Stimulated activated CD4-positive, alpha-beta T cell treated with anti-CD3 and anti-CD28 coated beads, TNF-alpha, amount 100 ng/mL, for 1 hour (primary cell): ENCODE results near the gene QKI.
"Not testable (repeated sequence)": the region's sequence is repeated elsewhere in the genome, so short reads cannot be mapped to it uniquely, and the experiment has no call there.

ENCODE experiments used
- DNase-seq, 3 donors: peaks; one replicate each; pipeline ENCODE4 v3.0.0-alpha.2; 2020; ENCODE audit warnings: low read depth in 3 of 3, low spot score in 1 of 3

Gene QKI

DNA sequence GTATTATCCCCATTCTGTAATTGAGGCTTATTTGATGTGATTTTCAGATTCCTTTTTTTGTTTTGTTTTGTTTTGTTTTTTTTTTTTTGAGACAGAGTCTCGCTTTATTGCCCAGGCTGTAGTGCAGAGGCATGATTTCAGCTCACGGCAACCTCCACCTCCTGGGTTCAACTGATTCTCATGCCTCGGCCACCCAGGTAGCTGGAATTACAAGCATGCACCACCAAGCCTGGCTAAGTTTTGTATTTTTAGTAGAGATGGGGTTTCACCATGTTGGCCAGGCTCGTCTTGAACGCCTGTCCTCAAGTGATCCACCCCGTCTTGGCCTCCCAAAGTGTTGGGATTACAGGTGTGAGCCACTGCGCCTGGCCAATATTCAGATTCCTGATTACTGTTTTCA is 62.4 kb downstream of the QKI start:
- not testable (repeated sequence) for DNase-seq

DNA sequence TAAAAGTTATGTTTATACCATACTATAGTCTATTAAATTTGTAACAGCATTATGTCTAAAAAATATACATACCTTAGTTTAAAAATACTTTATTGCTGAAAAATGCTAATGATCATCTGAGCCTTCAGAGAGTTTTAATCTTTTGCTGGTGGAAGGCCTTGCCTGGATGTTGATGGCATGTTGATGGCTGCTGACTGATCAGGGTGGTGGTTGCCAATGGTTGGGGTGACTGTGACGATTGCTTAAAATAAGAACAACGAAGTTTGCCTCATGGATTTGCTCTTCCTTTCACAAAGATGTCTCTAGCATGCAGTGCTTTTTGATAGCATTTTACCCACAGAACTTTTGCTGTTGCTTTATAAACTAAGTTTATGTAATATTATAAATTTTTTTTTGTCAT is 68.6 kb downstream of the QKI start:
- DNase-seq, result no peak

DNA sequence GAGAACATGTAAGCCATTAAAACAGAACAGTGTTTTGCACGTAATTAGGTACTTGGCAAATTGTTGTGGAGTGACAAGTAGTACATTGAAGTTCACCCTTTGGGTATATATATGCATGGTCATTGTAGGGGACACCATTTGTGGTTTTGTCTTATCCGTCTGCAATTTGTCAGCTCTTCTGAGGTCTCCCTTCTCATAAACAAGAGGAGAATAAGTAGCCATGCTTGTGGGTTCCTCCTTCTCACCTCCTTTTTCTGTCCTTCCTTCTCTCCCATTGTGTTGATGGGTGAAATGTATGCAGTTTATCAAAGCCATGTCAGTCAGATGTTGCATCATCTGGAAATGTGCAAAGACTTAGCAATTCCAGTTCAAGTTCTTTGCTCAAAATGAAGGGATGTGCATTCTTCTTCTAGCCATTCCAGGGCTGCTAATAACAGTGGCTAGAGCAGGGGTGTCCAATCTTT is 70.9 kb downstream of the QKI start:
- no peak for DNase-seq

DNA sequence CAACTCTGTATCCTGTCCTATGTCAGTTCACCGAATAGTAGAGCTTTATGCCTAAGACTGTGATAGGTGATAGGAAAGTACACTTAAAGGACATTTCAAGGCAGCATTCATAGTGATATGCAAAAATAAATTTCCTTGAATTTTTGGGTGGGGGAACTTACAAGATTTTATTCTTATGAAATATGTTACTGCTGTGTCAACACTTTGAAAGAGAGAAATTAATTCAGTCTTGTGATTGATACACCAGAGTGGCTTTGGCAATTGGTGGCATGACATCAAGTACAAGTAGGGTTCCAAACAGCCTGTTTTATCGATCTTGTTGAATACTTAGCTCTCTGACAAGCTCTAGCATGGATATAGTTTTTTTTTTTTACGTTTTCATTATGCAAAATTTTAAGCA is 72.3 kb downstream of the QKI start:
- DNase-seq, result no peak

DNA sequence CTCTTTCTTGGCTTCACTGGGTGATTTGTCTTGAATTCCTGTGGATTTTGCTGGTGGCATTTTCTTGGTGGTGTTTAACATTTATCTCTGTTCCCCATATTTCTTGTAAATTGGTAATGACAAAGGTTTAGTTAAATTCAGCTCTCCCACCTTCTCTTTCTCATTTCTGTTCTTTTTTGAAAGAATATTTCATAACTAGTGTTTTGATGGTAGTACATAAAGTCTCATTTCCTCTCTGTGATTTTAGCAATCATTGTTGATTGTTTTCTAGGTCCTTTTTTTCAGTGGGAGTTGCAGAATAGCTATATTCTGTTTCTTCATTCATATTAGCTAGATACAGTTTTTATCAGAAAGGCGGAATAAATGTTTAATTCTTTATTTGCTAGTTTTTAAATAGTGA is 73.1 kb downstream of the QKI start:
- DNase-seq, result no peak

DNA sequence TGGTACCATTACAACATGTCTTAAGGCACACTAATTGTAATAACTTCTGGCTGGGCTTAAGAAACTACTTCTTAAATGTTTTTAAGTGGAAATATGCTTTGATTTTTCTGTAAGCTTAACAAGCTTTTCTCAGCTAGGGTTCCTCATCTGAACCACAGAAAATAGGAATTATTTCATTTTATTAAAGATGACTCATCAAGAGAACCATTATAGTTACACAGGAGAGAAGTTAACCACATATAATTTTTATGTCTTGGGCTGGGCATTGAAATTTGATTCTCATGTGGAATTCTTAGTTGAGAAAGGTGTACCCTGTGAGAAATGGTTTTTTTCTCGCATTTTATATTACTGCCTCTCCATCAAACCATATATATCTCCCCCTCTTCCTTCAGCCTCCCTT is 75.1 kb downstream of the QKI start:
- DNase-seq, result no peak

DNA sequence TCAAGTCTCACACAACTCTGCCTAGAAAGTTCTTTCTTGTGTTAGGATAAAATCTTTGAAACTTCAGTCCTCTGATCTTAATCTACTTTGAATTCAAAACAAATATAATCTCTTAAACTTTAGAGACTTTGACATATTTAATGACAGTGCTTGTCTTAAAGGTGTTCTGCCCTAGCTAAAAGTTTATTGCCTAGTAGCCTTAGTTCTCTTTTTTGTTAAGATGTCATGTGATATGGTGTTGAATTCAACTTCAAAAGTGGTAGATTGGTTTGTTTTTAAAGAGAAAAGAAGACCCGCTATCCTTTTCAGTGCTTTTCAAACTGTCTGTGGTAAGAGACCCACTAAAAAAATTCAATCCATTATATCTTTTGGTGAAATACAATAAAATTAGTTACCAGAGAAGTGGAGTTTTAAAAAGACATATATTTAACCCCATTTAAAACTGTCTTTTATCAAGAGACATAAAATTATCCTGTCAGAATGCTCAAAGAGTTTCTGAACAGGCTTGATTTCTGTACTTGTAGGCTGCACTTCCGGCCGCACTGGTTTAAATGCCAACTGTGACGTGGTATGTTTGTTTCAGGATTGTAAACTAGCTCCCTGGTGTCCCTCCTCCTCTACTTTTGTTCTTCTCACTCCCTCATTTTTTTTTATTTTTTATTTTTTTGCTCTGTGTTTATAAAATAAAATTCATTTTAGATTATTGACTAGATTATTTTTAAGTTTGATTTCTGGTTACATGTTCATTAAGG is 76.5 kb downstream of the QKI start:
- DNase-seq, result no peak

DNA sequence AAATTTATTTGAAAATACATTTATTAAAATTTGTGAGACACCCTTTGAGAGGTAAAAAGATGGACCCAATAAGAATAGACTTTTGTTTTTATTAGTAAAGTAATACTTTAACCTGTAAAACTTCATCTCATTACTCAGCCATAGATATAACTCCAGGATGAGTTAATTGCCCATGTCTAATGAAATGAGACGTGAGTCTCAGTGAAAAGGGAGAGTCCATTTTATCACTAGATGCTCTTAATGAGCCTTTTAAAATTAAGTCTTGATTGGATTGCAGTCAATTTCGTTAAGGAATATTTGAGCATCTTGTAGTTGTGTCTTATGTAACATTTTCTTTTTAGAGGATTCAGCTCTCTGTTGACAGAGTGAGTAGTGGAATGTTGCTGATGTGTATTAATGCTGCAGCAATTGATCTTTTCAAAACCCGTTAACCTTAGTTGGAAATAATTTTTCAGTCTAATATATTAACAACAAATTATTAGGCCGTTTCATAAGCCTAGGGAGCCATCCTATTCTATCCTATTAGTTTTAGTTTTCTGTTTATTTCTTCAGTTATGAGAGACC is 77.3 kb downstream of the QKI start:
- DNase-seq, result no peak

DNA sequence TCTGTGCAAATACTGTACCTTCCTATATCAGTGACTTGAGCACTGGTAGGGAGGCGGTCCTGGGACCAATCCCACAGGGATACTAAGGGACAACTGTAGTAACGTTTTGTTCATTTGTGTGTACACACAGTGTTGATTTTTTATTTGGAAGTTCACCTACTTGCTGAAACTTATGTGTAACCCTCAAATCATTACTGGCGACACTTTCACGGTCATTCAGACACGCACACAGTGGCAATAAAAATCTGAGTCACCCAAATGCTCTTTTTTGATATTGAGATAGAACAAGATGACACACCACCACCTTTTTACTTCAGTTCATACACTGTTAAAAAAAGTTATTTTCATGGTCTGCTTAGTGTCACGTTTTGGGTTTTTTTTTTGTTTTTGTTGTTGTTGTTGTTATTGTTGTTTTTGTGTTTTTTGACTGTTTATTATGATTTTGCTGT is 79.8 kb downstream of the QKI start:
- DNase-seq, result no peak

DNA sequence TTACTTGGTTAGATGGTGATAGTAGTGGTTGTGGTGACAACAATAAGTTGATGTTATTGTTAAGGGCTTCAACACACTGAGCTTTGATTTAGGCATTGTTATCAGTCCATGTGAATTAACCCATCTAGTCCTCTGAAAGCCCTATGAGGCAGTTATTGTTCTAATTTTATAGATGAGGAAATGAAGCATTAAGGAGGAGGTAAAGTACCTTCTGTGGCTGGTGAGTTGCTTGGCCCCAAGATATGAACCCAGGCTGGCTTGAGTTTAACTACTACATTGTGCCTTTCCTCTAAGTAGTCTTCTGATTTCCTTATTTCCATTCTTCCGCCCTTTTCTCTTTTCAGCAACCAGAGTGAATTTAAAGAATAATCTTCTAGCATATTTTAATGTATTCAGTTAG is 81.7 kb downstream of the QKI start:
- DNase-seq, result no peak

DNA sequence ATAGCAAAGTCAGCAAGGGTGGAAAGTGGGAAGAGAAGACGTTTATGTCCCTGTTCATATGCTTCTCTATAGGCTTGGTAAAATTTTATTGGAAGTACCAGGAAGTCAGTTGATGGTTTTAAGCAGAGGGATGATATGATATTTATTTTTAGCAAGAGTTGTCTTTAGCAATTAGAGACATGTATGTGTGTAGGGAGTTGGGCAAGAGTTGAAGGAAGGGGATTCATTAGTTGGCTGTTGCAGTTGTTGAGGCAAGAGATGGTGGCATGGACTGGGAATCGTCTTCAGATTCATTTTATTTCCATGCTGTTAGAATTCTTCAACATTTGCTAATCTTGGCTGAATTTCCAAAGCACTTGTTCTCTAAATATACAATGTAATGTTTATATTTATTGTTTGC is 85.6 kb downstream of the QKI start:
- DNase-seq, result no peak

DNA sequence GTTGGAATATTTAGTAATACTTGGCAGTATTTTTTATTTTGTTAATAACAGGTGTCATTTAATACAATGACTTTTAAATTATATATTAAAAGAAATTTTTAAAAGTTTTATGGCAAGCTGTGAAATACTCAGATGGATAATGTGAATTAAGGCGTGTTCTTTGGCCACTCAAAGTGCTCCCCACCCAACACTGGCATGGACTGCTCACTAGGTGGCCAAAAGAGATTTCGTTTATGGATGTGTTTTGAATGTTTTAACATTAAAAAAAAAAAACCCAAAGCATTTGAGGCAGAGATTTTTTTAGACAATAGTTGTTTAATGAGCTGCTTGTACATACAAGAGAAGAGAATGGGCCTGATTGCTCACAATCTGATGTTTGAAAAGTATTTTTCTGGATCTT is 86.5 kb downstream of the QKI start:
- no peak for DNase-seq

DNA sequence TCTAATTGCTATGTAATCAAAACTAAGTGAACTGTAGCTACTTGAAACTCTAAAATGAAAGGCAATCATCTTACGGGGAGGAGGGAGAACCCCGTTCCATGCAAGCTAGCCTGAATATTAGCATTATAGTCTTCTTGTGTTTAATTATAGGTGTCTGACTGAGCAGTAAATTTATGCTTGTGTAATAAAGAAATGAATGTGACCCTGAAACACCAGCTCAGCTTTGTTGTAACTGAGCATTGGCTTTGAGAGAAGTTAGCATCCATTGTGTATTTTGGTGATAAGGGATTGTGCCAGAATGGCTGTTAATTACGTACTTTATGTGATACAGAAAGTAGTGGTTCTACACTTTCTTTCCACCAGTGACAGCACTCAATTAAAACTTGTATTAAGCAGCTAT is 86.9 kb downstream of the QKI start:
- DNase-seq, result no peak

DNA sequence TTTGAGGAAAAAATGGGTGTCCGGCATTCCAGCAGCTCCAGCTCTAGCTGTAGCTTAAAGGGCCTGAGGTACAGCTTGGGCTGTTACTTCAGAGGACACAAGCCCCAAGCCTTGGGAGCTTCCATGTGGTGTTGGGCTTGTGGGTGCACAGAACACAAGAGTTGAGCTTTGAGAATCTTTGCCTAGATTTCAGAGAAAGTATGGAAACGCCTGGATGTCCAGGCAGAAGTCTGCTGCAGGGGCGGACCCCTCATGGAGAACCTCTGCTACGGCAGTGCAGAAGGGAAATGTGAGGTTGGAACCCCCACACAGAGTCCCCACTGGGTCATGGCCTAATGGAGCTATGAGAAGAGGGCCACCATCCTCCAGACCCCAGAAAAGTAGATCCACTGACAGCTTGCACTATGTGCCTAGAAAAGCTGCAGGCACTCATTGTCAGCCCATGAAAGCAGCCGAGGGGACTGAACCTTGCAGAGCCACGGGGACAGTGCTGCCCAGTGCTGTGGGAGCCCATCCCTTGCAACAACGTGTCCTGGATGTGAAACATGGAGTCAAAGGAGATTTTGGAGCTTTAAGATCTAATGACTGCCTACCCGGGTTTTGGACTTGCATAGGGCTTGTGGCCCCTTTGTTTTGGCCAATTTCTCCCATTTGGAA is 90.6 kb downstream of the QKI start:
- no peak for DNase-seq

DNA sequence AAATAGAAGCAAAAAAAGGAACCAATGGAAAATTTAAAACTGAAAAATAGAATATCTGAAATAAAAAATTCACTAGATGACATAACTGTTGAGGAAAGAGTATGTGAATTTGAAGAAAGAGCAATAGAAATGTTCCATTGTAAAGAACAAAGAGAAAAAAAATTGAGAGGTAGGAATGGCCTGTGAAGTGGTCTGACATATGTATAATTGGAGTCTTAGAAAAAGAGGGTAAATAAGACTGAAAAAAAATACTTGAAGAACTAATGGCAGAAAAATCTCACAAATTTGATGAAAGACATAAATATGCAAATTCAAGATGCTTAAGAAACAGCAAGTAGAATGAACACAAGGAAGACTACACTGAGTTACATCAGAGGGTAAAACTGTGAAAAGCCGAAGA is 93.4 kb downstream of the QKI start:
- no peak for DNase-seq

DNA sequence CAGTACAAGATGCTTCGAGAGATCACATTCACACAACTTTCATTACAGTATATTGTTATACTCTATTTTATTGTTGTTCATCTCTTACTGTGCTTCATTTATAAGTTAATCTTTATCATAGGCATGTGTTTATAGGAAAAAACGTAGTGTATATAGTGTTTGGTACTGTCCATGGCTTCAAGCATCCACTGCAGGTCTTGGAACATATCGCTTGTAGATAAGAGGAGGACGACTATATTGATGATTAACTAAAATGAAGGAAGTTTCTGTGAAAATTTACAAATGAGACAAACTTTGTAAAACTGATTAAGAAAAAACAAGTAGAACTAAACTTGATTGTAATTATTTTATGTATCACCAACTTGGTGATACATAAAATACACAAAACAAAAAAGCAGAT is 98.5 kb downstream of the QKI start:
- no peak for DNase-seq

DNA sequence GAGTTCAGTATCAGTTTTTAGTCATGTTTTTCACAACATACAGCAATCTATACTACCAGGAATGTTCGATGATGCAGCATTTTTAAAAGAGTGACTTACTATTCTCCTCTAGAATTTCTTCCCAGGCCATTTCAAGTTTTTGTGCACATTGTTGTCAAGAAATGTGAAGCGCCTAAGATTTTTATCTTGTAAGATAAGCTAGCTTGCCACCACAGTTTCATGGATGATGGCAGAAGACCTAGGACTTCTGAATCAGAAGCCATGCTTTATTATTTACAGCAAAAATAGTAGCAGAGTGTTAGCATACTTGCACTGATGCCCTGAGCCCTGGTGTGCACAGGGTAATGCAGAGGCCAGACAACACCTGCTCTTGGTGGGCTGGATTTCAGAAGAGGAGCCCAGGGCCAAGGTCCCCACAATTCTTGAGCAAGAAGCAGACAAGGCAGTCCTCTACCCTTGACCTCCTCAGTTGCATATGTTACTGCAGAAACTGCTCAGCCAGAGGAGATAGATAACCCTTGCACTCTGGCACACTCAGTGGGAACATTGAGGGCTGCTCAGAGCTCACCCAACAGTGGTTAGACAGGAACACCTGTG is 99.2 kb downstream of the QKI start:
- no peak for DNase-seq

DNA sequence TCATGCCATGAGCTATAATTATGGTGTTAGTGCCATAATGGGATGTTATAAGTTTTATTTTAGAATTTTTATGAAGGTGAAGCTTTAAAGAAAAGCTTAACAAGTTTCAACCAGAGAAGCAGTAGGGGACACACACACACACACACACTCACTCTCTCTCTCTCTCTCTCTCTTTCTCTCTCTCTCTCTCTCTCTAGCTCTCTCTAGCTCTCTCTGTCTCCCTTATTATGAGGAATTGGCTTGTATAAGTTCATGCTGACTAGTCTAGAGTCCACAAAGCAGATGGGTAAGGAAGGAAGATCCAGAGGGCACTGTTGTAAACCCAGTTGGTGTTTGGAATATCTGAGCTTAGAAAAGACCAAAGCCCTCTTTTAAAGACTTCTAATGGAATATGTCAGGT is 102.4 kb downstream of the QKI start:
- no peak for DNase-seq

DNA sequence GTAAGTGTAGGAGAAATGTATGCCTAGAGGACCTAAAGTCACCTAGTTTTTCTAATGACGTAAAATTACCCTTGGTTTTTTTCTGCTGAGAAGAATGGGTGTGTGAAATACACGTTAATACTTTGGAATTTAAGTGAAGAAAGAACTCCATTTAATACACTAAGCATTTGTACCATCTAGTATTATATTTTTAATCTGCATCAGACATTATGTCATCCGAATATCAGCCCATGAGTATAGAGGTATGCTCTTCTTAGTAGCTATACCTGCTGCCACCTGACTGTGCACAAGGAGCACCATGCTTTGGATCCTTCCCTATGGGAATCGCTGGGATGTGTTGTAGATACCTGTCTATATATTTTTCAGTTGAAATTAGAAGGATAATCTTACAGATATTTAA is 106.4 kb downstream of the QKI start:
- no peak for DNase-seq

DNA sequence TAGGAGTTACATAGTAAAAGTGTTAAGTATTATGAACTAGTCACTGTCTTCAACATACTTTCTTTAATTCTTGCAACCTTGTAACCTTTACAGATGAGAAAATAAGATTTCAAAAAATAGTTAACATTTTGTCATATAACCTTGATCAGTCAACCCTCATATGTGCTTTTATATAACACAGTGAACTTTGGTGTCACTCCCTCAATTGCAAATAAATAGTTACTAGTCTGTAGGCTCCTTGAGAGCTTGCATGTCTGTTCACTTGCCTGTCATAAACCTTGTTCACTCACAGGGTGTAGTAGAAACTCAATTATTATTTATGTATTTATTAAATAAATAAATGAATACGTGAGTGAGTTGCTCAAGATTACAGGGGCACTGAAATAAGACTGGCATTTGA is 107.5 kb downstream of the QKI start:
- no peak for DNase-seq

DNA sequence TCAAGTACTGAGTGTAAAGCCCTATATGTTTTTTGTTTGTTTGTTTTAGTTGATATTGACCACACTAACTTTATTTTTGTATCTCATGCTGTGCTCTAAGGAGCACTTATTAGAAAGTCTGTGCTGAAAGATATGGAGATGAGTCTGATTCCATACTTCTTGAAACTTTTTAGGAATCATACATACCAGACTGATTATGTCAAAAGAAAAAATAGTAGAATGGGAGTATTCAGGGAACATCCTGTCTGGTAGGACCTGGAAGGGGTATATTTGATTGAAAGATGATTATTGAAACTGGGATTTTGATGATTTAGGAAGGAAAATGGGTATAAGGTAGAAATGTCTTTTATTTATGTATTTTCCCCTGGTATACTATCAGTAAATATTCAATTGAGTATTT is 111.4 kb downstream of the QKI start:
- no peak for DNase-seq

DNA sequence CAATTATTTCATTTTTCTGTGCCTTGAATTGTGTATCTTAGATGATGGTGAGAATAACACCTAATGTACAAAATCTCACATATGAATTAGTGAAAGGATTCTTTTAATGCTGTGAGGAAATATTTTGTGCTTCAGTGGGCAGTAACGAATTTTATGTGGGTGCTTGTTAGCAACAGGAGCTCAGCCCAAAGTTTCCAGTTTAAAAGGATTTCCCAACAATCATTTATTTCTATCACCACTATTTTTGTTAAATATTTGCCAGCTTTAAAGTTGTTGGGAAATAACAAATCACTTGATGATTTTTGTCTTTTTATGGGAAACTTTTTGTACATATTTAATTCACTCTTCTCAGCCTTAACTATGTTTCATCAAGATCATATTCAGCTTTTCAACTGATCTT is 111.8 kb downstream of the QKI start:
- no peak for DNase-seq
